Mesothelial cell of epicardium (in vitro differentiated cells): ENCODE results near the gene OR10G8. TPM values are rescaled to one million over a fixed set of nuclear protein-coding genes. Genes with fewer than 3 reads are reported as not detected.

ENCODE experiments used
- DNase-seq, 2 experiments: peaks; one replicate each; pipeline ENCODE4 v3.0.0; 2021; ENCODE audit warnings: low spot score in 2 of 2; ENCODE audit not compliant: unreplicated experiment in 2 of 2
- H3K27ac Mint-ChIP-seq: 2 replicates; pipeline ENCODE4 v1.8.0; 2021; ENCODE audit warnings: mixed read lengths
- H3K27me3 Mint-ChIP-seq: 2 replicates; pipeline ENCODE4 v1.8.0; 2021; ENCODE audit warnings: low read depth, mixed read lengths
- H3K36me3 Mint-ChIP-seq: 2 replicates; pipeline ENCODE4 v1.8.0; 2021; ENCODE audit warnings: mixed read lengths
- H3K4me1 Mint-ChIP-seq: 2 replicates; pipeline ENCODE4 v1.8.0; 2021; ENCODE audit warnings: mixed read lengths
- H3K4me3 Mint-ChIP-seq: 2 replicates; pipeline ENCODE4 v1.8.0; 2021; ENCODE audit warnings: mild to moderate bottlenecking, moderate library complexity, mixed read lengths
- H3K9me3 Mint-ChIP-seq: 2 replicates; pipeline ENCODE4 v1.8.0; 2021; ENCODE audit warnings: mixed read lengths
- total RNA-seq: library from RNA; stranded (reverse); gene quantifications from 3 replicates; pipeline ENCODE4 v1.2.1, GENCODE V29; 2021
- TF ChIP-seq, protein P1 (sequence below): fragments of 200-600 bp; sonication (generic); IDR thresholded peaks from one replicate; pipeline ENCODE4 v1.5.0; 2021; ENCODE audit warnings: antibody characterized with exemption; ENCODE audit not compliant: unreplicated experiment

OR10G8 gene
- total RNA-seq, 1 donor from 2014 or later: not detected

DNA sequence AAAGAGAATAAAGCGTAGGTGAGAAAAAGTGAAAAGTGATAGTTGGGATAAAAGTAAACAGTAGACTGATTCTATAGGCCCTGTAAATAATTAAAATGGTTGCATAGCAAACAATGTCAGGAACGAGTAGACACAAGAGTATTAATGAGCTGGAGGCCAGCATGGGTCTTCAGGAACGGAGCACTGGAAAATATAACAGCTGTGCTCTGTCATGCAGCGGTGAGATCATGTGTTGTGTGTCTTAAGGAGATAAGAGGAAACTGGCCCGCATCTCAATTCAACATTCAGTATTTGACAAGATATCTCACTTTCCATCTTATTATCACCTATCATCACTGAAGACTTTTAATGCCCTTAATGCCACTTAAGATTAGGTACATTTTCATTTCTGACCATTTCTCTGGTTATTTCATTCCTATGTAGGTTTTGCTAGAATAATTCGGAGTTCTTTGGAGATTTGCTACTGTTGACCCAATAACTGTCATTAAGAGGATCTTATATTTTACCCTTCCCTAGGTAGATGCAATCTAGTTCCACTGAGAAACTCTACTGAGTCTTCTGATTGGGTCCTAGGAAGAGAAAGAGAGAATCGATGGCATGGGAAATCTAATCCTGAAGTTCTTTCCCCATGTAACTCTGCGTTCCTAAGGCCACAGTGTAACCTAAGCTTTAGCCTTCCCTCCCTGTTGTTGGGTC, 53.2 kb downstream of the OR10G8 start:
- Mint-ChIP-seq H3K36me3 (no peaks in the 10 kb centered on the region), H3K4me3 (no peak overlapping the region), H3K9me3 (no peaks in the 10 kb centered on the region), H3K27ac (no peak overlapping the region), H3K4me1 (peaks cover 8% of the 10 kb centered on the region), H3K27me3 (peaks cover 2% of the 10 kb centered on the region)
- TF ChIP-seq, protein P1, sequence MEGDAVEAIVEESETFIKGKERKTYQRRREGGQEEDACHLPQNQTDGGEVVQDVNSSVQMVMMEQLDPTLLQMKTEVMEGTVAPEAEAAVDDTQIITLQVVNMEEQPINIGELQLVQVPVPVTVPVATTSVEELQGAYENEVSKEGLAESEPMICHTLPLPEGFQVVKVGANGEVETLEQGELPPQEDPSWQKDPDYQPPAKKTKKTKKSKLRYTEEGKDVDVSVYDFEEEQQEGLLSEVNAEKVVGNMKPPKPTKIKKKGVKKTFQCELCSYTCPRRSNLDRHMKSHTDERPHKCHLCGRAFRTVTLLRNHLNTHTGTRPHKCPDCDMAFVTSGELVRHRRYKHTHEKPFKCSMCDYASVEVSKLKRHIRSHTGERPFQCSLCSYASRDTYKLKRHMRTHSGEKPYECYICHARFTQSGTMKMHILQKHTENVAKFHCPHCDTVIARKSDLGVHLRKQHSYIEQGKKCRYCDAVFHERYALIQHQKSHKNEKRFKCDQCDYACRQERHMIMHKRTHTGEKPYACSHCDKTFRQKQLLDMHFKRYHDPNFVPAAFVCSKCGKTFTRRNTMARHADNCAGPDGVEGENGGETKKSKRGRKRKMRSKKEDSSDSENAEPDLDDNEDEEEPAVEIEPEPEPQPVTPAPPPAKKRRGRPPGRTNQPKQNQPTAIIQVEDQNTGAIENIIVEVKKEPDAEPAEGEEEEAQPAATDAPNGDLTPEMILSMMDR: no peak
- DNase-seq: no peak

Other genes with a start within 250 kb of the OR10G8 start
- not detected in 3 replicates for gene OR6M1, start 220.4 kb upstream of the OR10G8 start, total RNA-seq
- gene TMEM225, start 141.1 kb upstream of the OR10G8 start, total RNA-seq: not detected in 3 replicates
- gene OR8D4, start 124.6 kb upstream of the OR10G8 start, total RNA-seq: 0.07 to 0.20 TPM (median 0.11 TPM) in 3 replicates
- not detected in 3 replicates for gene OR4D5, start 87.2 kb upstream of the OR10G8 start, total RNA-seq
- not detected in 3 replicates for gene OR6T1, start 83.0 kb upstream of the OR10G8 start, total RNA-seq
- gene OR10S1, start 49.0 kb upstream of the OR10G8 start, total RNA-seq: not detected in 3 replicates
- gene OR10G6, start 31.6 kb upstream of the OR10G8 start, total RNA-seq: not detected in 3 replicates
- not detected in 3 replicates for gene OR10G4, start 13.8 kb upstream of the OR10G8 start, total RNA-seq
- not detected in 3 replicates for gene OR10G9, start 3.8 kb upstream of the OR10G8 start, total RNA-seq
- not detected in 3 replicates for gene OR10G7, start 14.5 kb downstream of the OR10G8 start, total RNA-seq
- 13.4 to 14.2 TPM (median 14.2 TPM) in 3 replicates for gene VWA5A, start 88.7 kb downstream of the OR10G8 start, total RNA-seq
- gene OR10D3, start 156.5 kb downstream of the OR10G8 start, total RNA-seq: not detected in 3 replicates
- not detected in 3 replicates for gene OR8G1, start 214.3 kb downstream of the OR10G8 start, total RNA-seq
- gene OR8G5, start 229.6 kb downstream of the OR10G8 start, total RNA-seq: not detected in 3 replicates